GM12864 (cell line): ENCODE data around the gene HRH2.

Experiments
- DNase-seq: peaks from one replicate; pipeline ENCODE4 v3.0.0-alpha.2; 2011; ENCODE audit warnings: low read depth
- H3K4me3 ChIP-seq: 2 replicates; pipeline ENCODE4 v1.5.1; 2011; ENCODE audit warnings: mild to moderate bottlenecking, low read depth, low read length, control low read depth
- CTCF ChIP-seq: IDR thresholded peaks from 2 replicates; pipeline ENCODE4 v1.5.1; 2011; ENCODE audit warnings: low read depth, mild to moderate bottlenecking, moderate library complexity, low read length, control low read depth, inconsistent platforms; ENCODE audit errors: missing control alignments

HRH2 gene

GRCh38 chr5:175664723-175665122, 6.9 kb downstream of the HRH2 start:
- TF ChIP-seq CTCF: no peak
- no peak overlapping the region for H3K4me3 ChIP-seq
- no peak for DNase-seq

GRCh38 chr5:175666216-175666615, 8.3 kb downstream of the HRH2 start:
- no peak for DNase-seq
- no peak for TF ChIP-seq CTCF
- H3K4me3 ChIP-seq: no peak overlapping the region

- DNase-seq: no peak
- TF ChIP-seq CTCF: no peak
- H3K4me3 ChIP-seq: no peak overlapping the region
These were observed 10.1 kb downstream of the HRH2 start for GRCh38 chr5:175668006-175668405.

GRCh38 chr5:175670372-175670771, 12.5 kb downstream of the HRH2 start:
- no peak for DNase-seq
- H3K4me3 ChIP-seq: no peak overlapping the region
- no peak for TF ChIP-seq CTCF

GRCh38 chr5:175671013-175671412, 13.1 kb downstream of the HRH2 start:
- no peak for TF ChIP-seq CTCF
- no peak overlapping the region for H3K4me3 ChIP-seq
- DNase-seq: no peak

GRCh38 chr5:175672976-175673648, 15.2 kb downstream of the HRH2 start:
- no peak for DNase-seq
- no peak for TF ChIP-seq CTCF
- no peak overlapping the region for H3K4me3 ChIP-seq

GRCh38 chr5:175674731-175675346, 17.0 kb downstream of the HRH2 start:
- DNase-seq: no peak
- no peak overlapping the region for H3K4me3 ChIP-seq
- TF ChIP-seq CTCF: no peak
